ENCODE results near the gene ATP13A2.
A peak's percentile ranks its signal among the peaks of the same experiment; 100 is the strongest.

ATP13A2 gene

DNA sequence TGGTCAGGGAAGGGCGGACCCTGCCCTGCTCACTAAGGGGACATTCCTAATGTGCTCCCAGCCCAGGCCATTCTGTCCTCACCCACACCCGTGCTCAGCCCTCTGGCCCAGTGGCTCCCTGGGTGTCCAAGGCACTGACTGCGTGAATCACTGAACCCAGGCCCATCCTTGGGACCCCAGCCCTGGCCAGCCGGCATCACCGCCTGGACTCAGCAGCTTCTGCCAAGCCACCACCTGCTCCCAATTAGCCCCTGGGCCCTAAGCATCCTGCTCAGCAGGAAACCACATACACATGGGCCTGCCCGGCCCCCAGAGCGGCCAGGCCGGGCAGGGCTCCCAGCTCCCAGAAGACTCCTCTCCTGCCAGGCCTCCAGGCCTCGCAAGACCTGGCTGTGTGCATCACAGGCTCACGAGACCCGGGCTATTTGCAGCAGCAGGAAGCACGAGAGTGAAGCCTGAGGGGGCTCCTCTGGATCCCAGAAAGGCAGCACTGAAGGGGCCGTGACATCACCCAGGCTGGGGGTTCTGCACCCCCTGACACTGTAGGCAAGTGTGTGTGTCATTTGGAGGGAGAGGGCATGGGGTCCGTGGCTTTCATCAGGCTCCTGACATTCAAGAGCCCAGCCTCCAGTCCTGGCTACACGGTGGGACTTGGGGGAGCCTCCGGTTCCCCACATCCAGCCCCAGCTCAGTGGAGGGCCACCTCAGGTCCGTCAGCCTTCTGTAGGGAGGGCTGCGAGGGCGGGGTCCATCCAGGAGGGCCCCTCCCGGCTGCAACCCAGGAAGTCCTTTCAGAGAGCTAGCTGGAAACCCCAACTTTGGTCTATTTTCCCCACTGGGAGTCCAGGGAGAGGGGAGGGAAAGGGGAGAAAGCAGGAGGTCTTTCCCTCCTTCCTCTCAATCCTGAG is 32.9 kb downstream of the ATP13A2 start:
- H3K27me3 ChIP-seq (ENCODE audit: control insufficient read depth in 3 of 3, insufficient read depth in 3 of 3, low read depth in 1 of 3, low read length in 3 of 3), result no peaks in the 10 kb centered on the region
- no peak overlapping the region for H4K8ac ChIP-seq (ENCODE audit: low read depth, low read length)
- no peak for DNase-seq (ENCODE audit: low spot score)
- peak overlapping the region; percentile 66 for H2BK120ac ChIP-seq (ENCODE audit: low read depth, low read length)
- peaks cover 26 to 31% of the 10 kb centered on the region in 2 donors for H3K4me1 ChIP-seq (ENCODE audit: control insufficient read depth in 2 of 2, insufficient read depth in 1 of 2, low read depth in 1 of 2, low read length in 2 of 2)
- H3K4me3 ChIP-seq (ENCODE audit: low read length in 2 of 2), result peak overlapping the region; percentile 83 to 94
- H2BK12ac ChIP-seq (ENCODE audit: low read length), result no peak overlapping the region
- no CpG with 5 or more reads among the region's 20 CpGs for WGBS, 2 donors (ENCODE audit: extremely low coverage in 2 of 2, insufficient read length in 2 of 2, insufficient replicate concordance in 1 of 2)
- peak overlapping the region; percentile 81 for H3K4me2 ChIP-seq (ENCODE audit: insufficient read depth, low read length, poor library complexity, severe bottlenecking)
- peak overlapping the region; percentile 43 for H2BK5ac ChIP-seq (ENCODE audit: low read length)
- H2AFZ ChIP-seq (ENCODE audit: low read length), result no peak overlapping the region
- peak overlapping the region; percentile 88 for H3K9ac ChIP-seq (ENCODE audit: low read depth, low read length, poor library complexity)
- H3K27ac ChIP-seq (replicated peaks; ENCODE audit: low read length), result no peak overlapping the region
- peak overlapping the region; percentile 94 for H3K23ac ChIP-seq (ENCODE audit: low read depth, low read length, poor library complexity)
- H3K14ac ChIP-seq (ENCODE audit: low read length), result peak overlapping the region; percentile 72
- H3K4ac ChIP-seq (ENCODE audit: low read length), result no peak overlapping the region
- H3K79me1 ChIP-seq (ENCODE audit: low read depth, low read length), result peaks cover 24% of the 10 kb centered on the region
- H2BK15ac ChIP-seq (ENCODE audit: low read length), result peak overlapping the region; percentile 63
- peak overlapping the region; percentile 97 for H3K18ac ChIP-seq (ENCODE audit: low read length)
- H2AK5ac ChIP-seq (ENCODE audit: low read depth, low read length), result peak overlapping the region; percentile 94
- no peak overlapping the region for H4K91ac ChIP-seq (ENCODE audit: low read depth, low read length, poor library complexity)
- H3K36me3 ChIP-seq (replicated peaks in 1 of 2; ENCODE audit: control insufficient read depth in 2 of 2, insufficient read depth in 2 of 2, low read length in 2 of 2), result peaks cover 16 to 36% of the 10 kb centered on the region in 2 donors
- H3K9me3 ChIP-seq (replicated peaks in 1 of 2; ENCODE audit: control insufficient read depth in 2 of 2, insufficient read depth in 1 of 2, low read depth in 1 of 2, low read length in 2 of 2), result no peaks in the 10 kb centered on the region

DNA sequence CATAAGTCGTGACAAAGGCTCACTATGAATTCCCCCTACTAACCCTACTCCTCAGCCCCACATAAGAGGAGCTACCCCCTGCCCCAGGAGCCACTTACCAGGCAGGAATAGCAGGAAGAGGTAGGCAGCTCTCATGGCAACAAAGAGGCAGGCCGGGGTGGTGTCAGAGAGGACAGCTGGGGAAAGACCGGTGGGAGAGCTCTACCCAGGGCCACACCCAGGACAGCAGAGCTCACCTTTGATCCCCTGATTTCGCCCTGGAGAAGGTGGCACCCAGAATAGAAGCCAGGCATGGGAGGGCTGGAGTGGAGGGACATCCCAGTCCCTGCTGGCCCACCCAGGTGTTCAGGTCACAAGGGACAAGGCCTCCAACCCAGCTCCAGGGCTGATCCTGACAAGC is 33.6 kb downstream of the ATP13A2 start:
- Histone ChIP-seq H2BK15ac (ENCODE audit: low read length) (peak overlapping the region; percentile 63), H3K9me3 (replicated peaks in 1 of 2; ENCODE audit: control insufficient read depth in 2 of 2, insufficient read depth in 1 of 2, low read depth in 1 of 2, low read length in 2 of 2) (no peaks in the 10 kb centered on the region), H3K14ac (ENCODE audit: low read length) (no peak overlapping the region), H3K23ac (ENCODE audit: low read depth, low read length, poor library complexity) (peak overlapping the region; percentile 52), H2AFZ (ENCODE audit: low read length) (no peak overlapping the region), H2BK120ac (ENCODE audit: low read depth, low read length) (no peak overlapping the region), H2BK12ac (ENCODE audit: low read length) (no peak overlapping the region), H3K18ac (ENCODE audit: low read length) (peak overlapping the region; percentile 89), H3K36me3 (replicated peaks in 1 of 2; ENCODE audit: control insufficient read depth in 2 of 2, insufficient read depth in 2 of 2, low read length in 2 of 2) (peaks cover 20 to 41% of the 10 kb centered on the region in 2 donors), H2BK5ac (ENCODE audit: low read length) (peak overlapping the region; percentile 0), H3K27me3 (ENCODE audit: control insufficient read depth in 3 of 3, insufficient read depth in 3 of 3, low read depth in 1 of 3, low read length in 3 of 3) (no peaks in the 10 kb centered on the region), H3K4me1 (ENCODE audit: control insufficient read depth in 2 of 2, insufficient read depth in 1 of 2, low read depth in 1 of 2, low read length in 2 of 2) (peaks cover 22 to 25% of the 10 kb centered on the region in 2 donors), H4K91ac (ENCODE audit: low read depth, low read length, poor library complexity) (no peak overlapping the region), H3K9ac (ENCODE audit: low read depth, low read length, poor library complexity) (peak overlapping the region; percentile 64), H3K4me2 (ENCODE audit: insufficient read depth, low read length, poor library complexity, severe bottlenecking) (no peak overlapping the region), H4K8ac (ENCODE audit: low read depth, low read length) (no peak overlapping the region), H2AK5ac (ENCODE audit: low read depth, low read length) (peak overlapping the region; percentile 94), H3K4me3 (ENCODE audit: low read length in 2 of 2) (peak overlapping the region in 1 of 2 donors; percentile 94), H3K27ac (replicated peaks; ENCODE audit: low read length) (no peak overlapping the region), H3K79me1 (ENCODE audit: low read depth, low read length) (peaks cover 24% of the 10 kb centered on the region), H3K4ac (ENCODE audit: low read length) (no peak overlapping the region)
- WGBS, 2 donors (ENCODE audit: extremely low coverage in 2 of 2, insufficient read length in 2 of 2, insufficient replicate concordance in 1 of 2), result no CpG with 5 or more reads among the region's 4 CpGs
- DNase-seq (ENCODE audit: low spot score), result no peak

DNA sequence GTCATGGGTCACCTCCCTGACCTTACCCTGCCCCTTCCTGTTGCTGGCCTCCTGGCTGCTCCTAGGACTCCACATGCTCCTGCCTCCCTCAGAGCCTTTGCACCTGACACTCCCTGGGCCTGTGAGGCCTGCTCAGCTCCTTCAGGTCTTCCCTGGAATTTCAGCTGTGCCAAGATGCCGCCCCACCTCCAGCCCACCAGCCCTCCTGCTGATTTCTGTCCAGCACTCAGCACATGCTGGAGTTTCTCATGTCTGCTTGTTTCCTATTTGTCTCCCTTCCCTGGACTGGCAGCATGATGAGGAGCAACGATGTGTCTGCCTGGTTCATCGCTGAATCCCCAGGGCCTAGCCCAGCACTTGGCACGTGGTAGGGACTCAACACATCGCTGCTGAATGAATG is 34.4 kb downstream of the ATP13A2 start:
- peaks cover 21 to 43% of the 10 kb centered on the region in 2 donors for H3K36me3 ChIP-seq (replicated peaks in 1 of 2; ENCODE audit: control insufficient read depth in 2 of 2, insufficient read depth in 2 of 2, low read length in 2 of 2)

DNA sequence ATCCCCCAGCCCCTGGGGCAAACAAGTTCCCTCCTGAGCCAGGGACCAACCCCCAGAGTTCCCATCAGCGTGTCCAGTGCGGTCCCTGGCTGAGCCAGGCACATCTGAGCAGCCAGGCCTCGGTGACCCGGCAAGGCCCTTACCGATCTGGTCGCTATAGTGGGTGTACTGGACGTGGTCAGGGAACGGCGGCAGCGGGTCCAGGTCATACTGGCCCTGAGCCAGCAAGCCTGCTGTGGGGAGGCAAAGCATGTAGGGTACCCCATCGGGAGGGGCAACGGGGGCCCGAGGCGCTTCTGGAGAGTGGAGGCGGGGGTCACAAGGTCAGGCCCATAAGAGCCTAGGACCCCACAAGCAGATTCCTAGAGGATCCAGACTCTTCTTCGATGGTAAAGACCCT is 34.8 kb downstream of the ATP13A2 start:
- H3K4ac ChIP-seq (ENCODE audit: low read length), result no peak overlapping the region
- no peak overlapping the region for H3K4me2 ChIP-seq (ENCODE audit: insufficient read depth, low read length, poor library complexity, severe bottlenecking)
- no peak overlapping the region for H2BK12ac ChIP-seq (ENCODE audit: low read length)
- H3K27ac ChIP-seq (replicated peaks; ENCODE audit: low read length), result no peak overlapping the region
- H2BK5ac ChIP-seq (ENCODE audit: low read length), result peak overlapping the region; percentile 0
- DNase-seq (ENCODE audit: low spot score), result no peak
- no peak overlapping the region for H4K8ac ChIP-seq (ENCODE audit: low read depth, low read length)
- H2AK5ac ChIP-seq (ENCODE audit: low read depth, low read length), result no peak overlapping the region
- no peak overlapping the region for H3K4me3 ChIP-seq (ENCODE audit: low read length in 2 of 2)
- no CpG with 5 or more reads among the region's 16 CpGs for WGBS, 2 donors (ENCODE audit: extremely low coverage in 2 of 2, insufficient read length in 2 of 2, insufficient replicate concordance in 1 of 2)
- H3K9ac ChIP-seq (ENCODE audit: low read depth, low read length, poor library complexity), result peak overlapping the region; percentile 50
- no peak overlapping the region for H3K23ac ChIP-seq (ENCODE audit: low read depth, low read length, poor library complexity)
- no peak overlapping the region for H4K91ac ChIP-seq (ENCODE audit: low read depth, low read length, poor library complexity)
- H3K9me3 ChIP-seq (replicated peaks in 1 of 2; ENCODE audit: control insufficient read depth in 2 of 2, insufficient read depth in 1 of 2, low read depth in 1 of 2, low read length in 2 of 2), result no peaks in the 10 kb centered on the region
- H3K14ac ChIP-seq (ENCODE audit: low read length), result no peak overlapping the region
- H2AFZ ChIP-seq (ENCODE audit: low read length), result no peak overlapping the region
- H2BK120ac ChIP-seq (ENCODE audit: low read depth, low read length), result no peak overlapping the region
- H3K4me1 ChIP-seq (ENCODE audit: control insufficient read depth in 2 of 2, insufficient read depth in 1 of 2, low read depth in 1 of 2, low read length in 2 of 2), result peaks cover 26 to 31% of the 10 kb centered on the region in 2 donors
- no peak overlapping the region for H3K18ac ChIP-seq (ENCODE audit: low read length)
- peaks cover 24% of the 10 kb centered on the region for H3K79me1 ChIP-seq (ENCODE audit: low read depth, low read length)
- H3K36me3 ChIP-seq (replicated peaks in 1 of 2; ENCODE audit: control insufficient read depth in 2 of 2, insufficient read depth in 2 of 2, low read length in 2 of 2), result peaks cover 21 to 43% of the 10 kb centered on the region in 2 donors
- H3K27me3 ChIP-seq (ENCODE audit: control insufficient read depth in 3 of 3, insufficient read depth in 3 of 3, low read depth in 1 of 3, low read length in 3 of 3), result no peaks in the 10 kb centered on the region
- no peak overlapping the region for H2BK15ac ChIP-seq (ENCODE audit: low read length)

More for the DNA sequence above, 34.4 kb downstream of the ATP13A2 start:
- Histone ChIP-seq H3K27ac (replicated peaks; ENCODE audit: low read length) (no peak overlapping the region), H3K23ac (ENCODE audit: low read depth, low read length, poor library complexity) (no peak overlapping the region), H3K4me3 (ENCODE audit: low read length in 2 of 2) (no peak overlapping the region), H3K79me1 (ENCODE audit: low read depth, low read length) (peaks cover 24% of the 10 kb centered on the region), H3K4ac (ENCODE audit: low read length) (no peak overlapping the region), H2BK12ac (ENCODE audit: low read length) (no peak overlapping the region), H2BK120ac (ENCODE audit: low read depth, low read length) (no peak overlapping the region), H4K91ac (ENCODE audit: low read depth, low read length, poor library complexity) (no peak overlapping the region), H4K8ac (ENCODE audit: low read depth, low read length) (no peak overlapping the region), H3K14ac (ENCODE audit: low read length) (no peak overlapping the region), H3K9me3 (replicated peaks in 1 of 2; ENCODE audit: control insufficient read depth in 2 of 2, insufficient read depth in 1 of 2, low read depth in 1 of 2, low read length in 2 of 2) (no peaks in the 10 kb centered on the region), H2AK5ac (ENCODE audit: low read depth, low read length) (no peak overlapping the region), H2BK5ac (ENCODE audit: low read length) (peak overlapping the region; percentile 0), H3K18ac (ENCODE audit: low read length) (no peak overlapping the region), H3K9ac (ENCODE audit: low read depth, low read length, poor library complexity) (peak overlapping the region; percentile 50), H3K4me1 (ENCODE audit: control insufficient read depth in 2 of 2, insufficient read depth in 1 of 2, low read depth in 1 of 2, low read length in 2 of 2) (peaks cover 24 to 27% of the 10 kb centered on the region in 2 donors), H2AFZ (ENCODE audit: low read length) (no peak overlapping the region), H3K27me3 (ENCODE audit: control insufficient read depth in 3 of 3, insufficient read depth in 3 of 3, low read depth in 1 of 3, low read length in 3 of 3) (no peaks in the 10 kb centered on the region), H3K4me2 (ENCODE audit: insufficient read depth, low read length, poor library complexity, severe bottlenecking) (no peak overlapping the region), H2BK15ac (ENCODE audit: low read length) (no peak overlapping the region)
- WGBS, 2 donors (ENCODE audit: extremely low coverage in 2 of 2, insufficient read length in 2 of 2, insufficient replicate concordance in 1 of 2), result no CpG with 5 or more reads among the region's 5 CpGs
- no peak for DNase-seq (ENCODE audit: low spot score)
